ENCODE results near the gene ZNF423.

- TF ChIP-seq CTCF (IDR thresholded peaks at IDR 0.05) (no peak), MAX (IDR thresholded peaks at IDR 0.05; ENCODE audit: low read depth) (no peak), CHD2 (IDR thresholded peaks at IDR 0.05; ENCODE audit: low read length, partially characterized antibody) (no peak), JUND (IDR thresholded peaks at IDR 0.05) (no peak)
These were observed 416.9 kb downstream of the ZNF423 start for GRCh38 chr16:49439050-49439449.
